BE2C (cell line): ENCODE measurements around the gene ARHGAP21.
A peak's percentile ranks its signal among the peaks of the same experiment; 100 is the strongest.

ENCODE experiments used
- DNase-seq: peaks from one replicate; pipeline ENCODE4 v3.0.0-alpha.2; 2020
- H3K27me3 ChIP-seq: fragments of 250-450 bp; sonication (Bioruptor Pico); 2 replicates; pipeline ENCODE4 v1.5.1; 2020; ENCODE audit warnings: mild to moderate bottlenecking
- H3K36me3 ChIP-seq: fragments of 250-450 bp; sonication (Bioruptor Pico); 2 replicates; pipeline ENCODE4 v1.5.1; 2020; ENCODE audit warnings: mild to moderate bottlenecking
- H3K4me1 ChIP-seq: fragments of 250-450 bp; sonication (Bioruptor Pico); 2 replicates; pipeline ENCODE4 v1.5.1; 2020
- H3K4me3 ChIP-seq: 2 replicates; pipeline ENCODE4 v1.5.1; 2011; ENCODE audit warnings: low read depth, low read length
- H3K9me3 ChIP-seq: fragments of 250-450 bp; sonication (Bioruptor Pico); 2 replicates; pipeline ENCODE4 v1.5.1; 2020
- CTCF ChIP-seq: IDR thresholded peaks from 2 replicates; pipeline ENCODE4 v1.5.1; 2012; ENCODE audit warnings: mild to moderate bottlenecking, low read depth, low read length

Gene ARHGAP21

GRCh38 chr10:24724381-24725228, 918 bp upstream of the ARHGAP21 start:
- Histone ChIP-seq H3K4me1 (no peaks in the 10 kb centered on the region; the same call in 1 of the 2 replicates), H3K36me3 (no peaks in the 10 kb centered on the region), H3K4me3 (peak overlapping the region; percentile 70), H3K9me3 (no peaks in the 10 kb centered on the region), H3K27me3 (no peaks in the 10 kb centered on the region)
- TF ChIP-seq CTCF, result no peak
- peak; percentile 96 for DNase-seq

GRCh38 chr10:24723386-24723787, 300 bp downstream of the ARHGAP21 start:
- no peak for DNase-seq
- TF ChIP-seq CTCF, result no peak
- Histone ChIP-seq H3K4me1 (no peaks in the 10 kb centered on the region; the same call in none of the 2 replicates), H3K36me3 (no peaks in the 10 kb centered on the region), H3K9me3 (no peaks in the 10 kb centered on the region), H3K4me3 (peak overlapping the region; percentile 77), H3K27me3 (no peaks in the 10 kb centered on the region)

- peak overlapping the region; percentile 77 for H3K4me3 ChIP-seq
- peak; percentile 17; the same call in 1 of the 2 replicates for TF ChIP-seq CTCF
- H3K4me1 ChIP-seq, result no peaks in the 10 kb centered on the region; the same call in none of the 2 replicates
- H3K9me3 ChIP-seq, result no peaks in the 10 kb centered on the region
- H3K27me3 ChIP-seq, result no peaks in the 10 kb centered on the region
- DNase-seq, result peak; percentile 65
- no peaks in the 10 kb centered on the region for H3K36me3 ChIP-seq
These were observed 856 bp downstream of the ARHGAP21 start for GRCh38 chr10:24722676-24723385.

- peak overlapping the region; percentile 77 for H3K4me3 ChIP-seq
- H3K9me3 ChIP-seq, result no peaks in the 10 kb centered on the region
- H3K4me1 ChIP-seq, result no peaks in the 10 kb centered on the region; the same call in none of the 2 replicates
- no peaks in the 10 kb centered on the region for H3K36me3 ChIP-seq
- TF ChIP-seq CTCF, result no peak
- no peak for DNase-seq
- no peaks in the 10 kb centered on the region for H3K27me3 ChIP-seq
These were observed 1.5 kb downstream of the ARHGAP21 start for GRCh38 chr10:24722131-24722675.

- H3K4me3 ChIP-seq, result peak overlapping the region; percentile 77
- TF ChIP-seq CTCF, result no peak
- no peaks in the 10 kb centered on the region; the same call in none of the 2 replicates for H3K4me1 ChIP-seq
- H3K27me3 ChIP-seq, result no peaks in the 10 kb centered on the region
- H3K36me3 ChIP-seq, result no peaks in the 10 kb centered on the region
- peak; percentile 33 for DNase-seq
- no peaks in the 10 kb centered on the region for H3K9me3 ChIP-seq
These were observed 2.2 kb downstream of the ARHGAP21 start for GRCh38 chr10:24721229-24722106.
